AG08395 (cell line): ENCODE measurements around the gene TTBK1.
A peak's percentile ranks its signal among the peaks of the same experiment; 100 is the strongest.
"Not testable (repeated sequence)": the region's sequence is repeated elsewhere in the genome, so short reads cannot be mapped to it uniquely, and the experiment has no call there.

Experiments
- DNase-seq: peaks from one replicate; pipeline ENCODE4 v3.0.0; 2012; ENCODE audit warnings: mixed read lengths, low spot score

TTBK1 gene

GRCh38 chr6:43287717-43288679 is 44.7 kb downstream of the TTBK1 start:
- DNase-seq, result no peak

GRCh38 chr6:43290339-43290904 is 47.1 kb downstream of the TTBK1 start:
- DNase-seq, result no peak

- peak; percentile 31 for DNase-seq
Observed at GRCh38 chr6:43290905-43291355, 47.6 kb downstream of the TTBK1 start.

- DNase-seq, result no peak
Observed at GRCh38 chr6:43291708-43292107, 48.4 kb downstream of the TTBK1 start.

GRCh38 chr6:43292341-43292740 is 49.1 kb downstream of the TTBK1 start:
- no peak for DNase-seq

GRCh38 chr6:43292763-43293318 is 49.6 kb downstream of the TTBK1 start:
- no peak for DNase-seq

- no peak for DNase-seq
Observed at GRCh38 chr6:43293698-43294097, 50.4 kb downstream of the TTBK1 start.

GRCh38 chr6:43294536-43294935 is 51.3 kb downstream of the TTBK1 start:
- DNase-seq, result no peak

GRCh38 chr6:43295456-43295855 is 52.2 kb downstream of the TTBK1 start:
- no peak for DNase-seq

- DNase-seq, result no peak
Observed at GRCh38 chr6:43296780-43297497, 53.7 kb downstream of the TTBK1 start.

GRCh38 chr6:43297644-43298564 is 54.6 kb downstream of the TTBK1 start, which contains the start of gene SLC22A7:
TSS of gene SLC22A7 (plus strand) at chr6:43298260. CDS start at chr6:43298359, 99 bp downstream.
- DNase-seq, result peak; percentile 42

- DNase-seq, result no peak
Observed at GRCh38 chr6:43298565-43299337, 55.5 kb downstream of the TTBK1 start.

GRCh38 chr6:43299338-43300293 is 56.3 kb downstream of the TTBK1 start:
- no peak for DNase-seq

- DNase-seq, result no peak
Observed at GRCh38 chr6:43301081-43301870, 58.0 kb downstream of the TTBK1 start.

- no peak for DNase-seq
Observed at GRCh38 chr6:43302126-43302525, 58.8 kb downstream of the TTBK1 start.

- DNase-seq, result not testable (repeated sequence)
Observed at GRCh38 chr6:43303006-43303405, 59.7 kb downstream of the TTBK1 start.

- DNase-seq, result no peak
Observed at GRCh38 chr6:43303751-43304331, 60.6 kb downstream of the TTBK1 start.

GRCh38 chr6:43304361-43304760 is 61.1 kb downstream of the TTBK1 start:
- no peak for DNase-seq
